SK-N-SH (cell line): Measurements from ENCODE around the gene FAM184A.
"Not testable (repeated sequence)": the region's sequence is repeated elsewhere in the genome, so short reads cannot be mapped to it uniquely, and the experiment has no call there.

Experiments
- CHD2 ChIP-seq: fragments of 150-350 bp; IDR thresholded peaks from 2 replicates; pipeline ENCODE4 v1.6.1; 2018; ENCODE audit warnings: low read length; ENCODE audit not compliant: partially characterized antibody
- EZH2phosphoT487 ChIP-seq: fragments of 200-600 bp; sonication (generic); IDR thresholded peaks from 2 replicates; pipeline ENCODE4 v1.6.1; 2017; ENCODE audit warnings: low read depth, mixed run types, mild to moderate bottlenecking, antibody characterized with exemption, moderate library complexity, borderline replicate concordance
- FOSL2 ChIP-seq: IDR thresholded peaks from 2 replicates; pipeline ENCODE4 v1.4.0; 2012; ENCODE audit warnings: low read depth, mild to moderate bottlenecking, moderate library complexity, borderline replicate concordance
- GATA2 ChIP-seq: sonication (generic); formaldehyde crosslinking; IDR thresholded peaks from 2 replicates; pipeline ENCODE4 v1.5.0; 2020; ENCODE audit warnings: mild to moderate bottlenecking, missing genetic modification reagents
- MAX ChIP-seq: IDR thresholded peaks from 2 replicates; pipeline ENCODE4 v1.4.0; 2012; ENCODE audit warnings: low read depth
- POLR2AphosphoS5 ChIP-seq: IDR thresholded peaks from 2 replicates; pipeline ENCODE4 v1.6.1; 2012; ENCODE audit warnings: low read depth, low read length
- RFX5 ChIP-seq: IDR thresholded peaks from 2 replicates; pipeline ENCODE4 v1.6.1; 2012; ENCODE audit warnings: mild to moderate bottlenecking, improper control_type of control experiment, low read length
- SIN3A ChIP-seq: IDR thresholded peaks from 2 replicates; pipeline ENCODE4 v1.6.1; 2012; ENCODE audit warnings: low read depth, mild to moderate bottlenecking, low read length, moderate library complexity, borderline replicate concordance
- TCF12 ChIP-seq: IDR thresholded peaks from 2 replicates; pipeline ENCODE4 v1.4.0; 2012
- USF2 ChIP-seq: fragments of 150-350 bp; IDR thresholded peaks from 2 replicates; pipeline ENCODE4 v1.6.1; 2017; ENCODE audit warnings: antibody characterized with exemption, low read length, low read depth, borderline replicate concordance
- TF ChIP-seq, protein P1 (sequence below): fragments of 200-600 bp; sonication (generic); IDR thresholded peaks from 2 replicates; pipeline ENCODE4 v1.6.1; 2017; ENCODE audit warnings: antibody characterized with exemption, mild to moderate bottlenecking, moderate library complexity

DNA sequence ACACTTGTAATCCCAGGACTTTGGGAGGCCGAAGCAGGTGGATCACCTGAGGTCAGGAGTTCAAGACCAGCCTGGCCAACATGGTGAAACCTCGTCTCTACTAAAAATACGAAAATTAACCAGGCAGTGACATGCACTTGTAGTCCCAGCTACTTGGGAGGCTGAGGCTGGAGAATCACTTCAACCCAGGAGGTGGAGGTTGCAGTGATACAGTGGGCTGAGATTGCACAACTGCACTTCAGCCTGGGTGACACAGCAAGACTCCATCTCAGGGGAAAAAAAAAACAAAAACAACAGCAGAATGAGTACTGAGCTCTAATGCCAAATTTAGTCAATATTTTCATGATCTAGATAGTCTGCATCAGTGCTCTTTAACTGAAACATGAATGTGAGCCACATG, 81.0 kb downstream of the FAM184A start:
- not testable (repeated sequence) for TF ChIP-seq RFX5; CHD2; SIN3A; MAX; POLR2AphosphoS5; USF2; GATA2 (CRISPR knock-in tag); FOSL2; EZH2phosphoT487; TCF12
- TF ChIP-seq, protein P1, sequence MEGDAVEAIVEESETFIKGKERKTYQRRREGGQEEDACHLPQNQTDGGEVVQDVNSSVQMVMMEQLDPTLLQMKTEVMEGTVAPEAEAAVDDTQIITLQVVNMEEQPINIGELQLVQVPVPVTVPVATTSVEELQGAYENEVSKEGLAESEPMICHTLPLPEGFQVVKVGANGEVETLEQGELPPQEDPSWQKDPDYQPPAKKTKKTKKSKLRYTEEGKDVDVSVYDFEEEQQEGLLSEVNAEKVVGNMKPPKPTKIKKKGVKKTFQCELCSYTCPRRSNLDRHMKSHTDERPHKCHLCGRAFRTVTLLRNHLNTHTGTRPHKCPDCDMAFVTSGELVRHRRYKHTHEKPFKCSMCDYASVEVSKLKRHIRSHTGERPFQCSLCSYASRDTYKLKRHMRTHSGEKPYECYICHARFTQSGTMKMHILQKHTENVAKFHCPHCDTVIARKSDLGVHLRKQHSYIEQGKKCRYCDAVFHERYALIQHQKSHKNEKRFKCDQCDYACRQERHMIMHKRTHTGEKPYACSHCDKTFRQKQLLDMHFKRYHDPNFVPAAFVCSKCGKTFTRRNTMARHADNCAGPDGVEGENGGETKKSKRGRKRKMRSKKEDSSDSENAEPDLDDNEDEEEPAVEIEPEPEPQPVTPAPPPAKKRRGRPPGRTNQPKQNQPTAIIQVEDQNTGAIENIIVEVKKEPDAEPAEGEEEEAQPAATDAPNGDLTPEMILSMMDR: not testable (repeated sequence)
